H9 (cell line): ENCODE data around the gene TECPR2. TPM values are rescaled to one million over a fixed set of nuclear protein-coding genes. Genes with fewer than 3 reads are reported as not detected.

ENCODE experiments used
- DNase-seq: peaks from one replicate; pipeline ENCODE4 v3.0.0-alpha.2; 2017
- H2AFZ ChIP-seq: one replicate; pipeline ENCODE4 v1.6.1; 2013; ENCODE audit warnings: mild to moderate bottlenecking, low read length, control low read depth, moderate library complexity
- H2AK5ac ChIP-seq: 2 replicates; pipeline ENCODE4 v1.6.1; 2013; ENCODE audit warnings: low read length, control low read depth, mixed read lengths; ENCODE audit not compliant: insufficient read length
- H2BK120ac ChIP-seq: one replicate; pipeline ENCODE4 v1.6.1; 2013; ENCODE audit warnings: low read depth, mild to moderate bottlenecking, low read length, control low read depth, inconsistent platforms; ENCODE audit not compliant: poor library complexity, severe bottlenecking
- H2BK12ac ChIP-seq: 2 replicates; pipeline ENCODE4 v1.6.1; 2013; ENCODE audit warnings: low read length, control low read depth, mixed read lengths, low read depth; ENCODE audit not compliant: insufficient read length
- H2BK15ac ChIP-seq: 2 replicates; pipeline ENCODE4 v1.6.1; 2013; ENCODE audit warnings: low read depth, low read length, control low read depth
- H2BK20ac ChIP-seq: one replicate; pipeline ENCODE4 v1.6.1; 2013; ENCODE audit warnings: low read depth, mild to moderate bottlenecking, low read length, control low read depth, inconsistent platforms; ENCODE audit not compliant: poor library complexity, severe bottlenecking
- H2BK5ac ChIP-seq: 2 replicates; pipeline ENCODE4 v1.6.1; 2013; ENCODE audit warnings: low read length, control low read depth, mixed read lengths; ENCODE audit not compliant: insufficient read length
- H3K14ac ChIP-seq: 2 replicates; pipeline ENCODE4 v1.6.1; 2013; ENCODE audit warnings: low read length, control low read depth; ENCODE audit not compliant: insufficient read depth
- H3K18ac ChIP-seq: 2 replicates; pipeline ENCODE4 v1.6.1; 2013; ENCODE audit warnings: low read depth, mild to moderate bottlenecking, mixed read lengths, low read length, control low read depth; ENCODE audit not compliant: insufficient read length
- H3K23ac ChIP-seq: 2 replicates; pipeline ENCODE4 v1.6.1; 2013; ENCODE audit warnings: low read length, control low read depth, mixed read lengths, low read depth; ENCODE audit not compliant: insufficient read length
- H3K23me2 ChIP-seq: 2 replicates; pipeline ENCODE4 v1.6.1; 2013; ENCODE audit warnings: low read depth, mild to moderate bottlenecking, mixed read lengths, low read length, control low read depth; ENCODE audit not compliant: insufficient read length, poor library complexity, severe bottlenecking
- H3K27ac ChIP-seq: 2 replicates; pipeline ENCODE4 v1.5.1; 2013; ENCODE audit warnings: low read length, control low read depth, mixed read lengths, low read depth; ENCODE audit not compliant: insufficient read length
- H3K27me3 ChIP-seq: 2 replicates; pipeline ENCODE4 v1.6.1; 2013; ENCODE audit warnings: low read length, control low read depth, inconsistent platforms; ENCODE audit not compliant: insufficient read depth
- H3K4ac ChIP-seq: 2 replicates; pipeline ENCODE4 v1.6.1; 2013; ENCODE audit warnings: low read depth, mild to moderate bottlenecking, control low read depth, inconsistent platforms, low read length, moderate library complexity
- H3K4me1 ChIP-seq: 2 replicates; pipeline ENCODE4 v1.6.1; 2013; ENCODE audit warnings: low read length, control low read depth, inconsistent platforms; ENCODE audit not compliant: insufficient read depth
- H3K4me2 ChIP-seq: 2 replicates; pipeline ENCODE4 v1.6.1; 2013; ENCODE audit warnings: low read length, control low read depth, mixed read lengths; ENCODE audit not compliant: insufficient read length, insufficient read depth
- H3K56ac ChIP-seq: 2 replicates; pipeline ENCODE4 v1.6.1; 2013; ENCODE audit warnings: low read depth, mild to moderate bottlenecking, mixed read lengths, low read length, control low read depth; ENCODE audit not compliant: insufficient read length
- H3K79me1 ChIP-seq: 2 replicates; pipeline ENCODE4 v1.6.1; 2013; ENCODE audit warnings: low read depth, mild to moderate bottlenecking, moderate library complexity, low read length, control low read depth, inconsistent platforms; ENCODE audit not compliant: insufficient read depth, poor library complexity, severe bottlenecking
- H3K79me2 ChIP-seq: 2 replicates; pipeline ENCODE4 v1.6.1; 2013; ENCODE audit warnings: low read length, control low read depth, inconsistent platforms; ENCODE audit not compliant: insufficient read depth
- H3K9ac ChIP-seq: 2 replicates; pipeline ENCODE4 v1.6.1; 2013; ENCODE audit warnings: low read length, control low read depth, mixed read lengths; ENCODE audit not compliant: insufficient read length; ENCODE audit errors: extremely low read depth
- H3K9me3 ChIP-seq: one replicate; pipeline ENCODE4 v1.6.1; 2013; ENCODE audit warnings: low read depth, low read length, inconsistent platforms; ENCODE audit not compliant: control insufficient read depth
- H3T11ph ChIP-seq: one replicate; pipeline ENCODE4 v1.6.1; 2013; ENCODE audit warnings: mild to moderate bottlenecking, low read length, control low read depth, inconsistent platforms
- H4K20me1 ChIP-seq: one replicate; pipeline ENCODE4 v1.6.1; 2013; ENCODE audit not compliant: control insufficient read depth, insufficient read length, insufficient read depth
- H4K5ac ChIP-seq: 2 replicates; pipeline ENCODE4 v1.6.1; 2013; ENCODE audit warnings: low read depth, mild to moderate bottlenecking, mixed read lengths, low read length, control low read depth; ENCODE audit not compliant: insufficient read length
- H4K8ac ChIP-seq: replicated peaks from 2 replicates; pipeline ENCODE4 v1.6.1; 2013; ENCODE audit warnings: low read length, control low read depth, mixed read lengths, low read depth; ENCODE audit not compliant: insufficient read length
- H4K91ac ChIP-seq: 2 replicates; pipeline ENCODE4 v1.6.1; 2013; ENCODE audit warnings: low read depth, mild to moderate bottlenecking, moderate library complexity, mixed read lengths, low read length, control low read depth; ENCODE audit not compliant: insufficient read length
- H3K27ac Mint-ChIP-seq, 3 experiments: 2 replicates in 2 of 3; 3 replicates in 1 of 3; pipeline ENCODE4 v1.8.0; 2020 to 2021; ENCODE audit warnings: mixed read lengths in 3 of 3, mild to moderate bottlenecking in 1 of 3, moderate library complexity in 1 of 3
- H3K27me3 Mint-ChIP-seq: 2 replicates; pipeline ENCODE4 v1.8.0; 2021; ENCODE audit warnings: low read depth, mild to moderate bottlenecking, moderate library complexity, mixed read lengths
- H3K36me3 Mint-ChIP-seq, 3 experiments: 2 replicates in 2 of 3; 3 replicates in 1 of 3; pipeline ENCODE4 v1.8.0; 2020 to 2021; ENCODE audit warnings: low read depth in 3 of 3, mixed read lengths in 3 of 3; ENCODE audit not compliant: insufficient read depth in 1 of 3
- H3K4me1 Mint-ChIP-seq, 2 experiments: 2 replicates each; pipeline ENCODE4 v1.8.0; 2020; ENCODE audit warnings: mixed read lengths in 2 of 2
- H3K4me3 Mint-ChIP-seq, 2 experiments: 2 replicates in 1 of 2; 3 replicates in 1 of 2; pipeline ENCODE4 v1.8.0; 2020 to 2021; ENCODE audit warnings: mild to moderate bottlenecking in 2 of 2, mixed read lengths in 2 of 2, moderate library complexity in 1 of 2
- H3K9me3 Mint-ChIP-seq, 2 experiments: 2 replicates in 1 of 2; 3 replicates in 1 of 2; pipeline ENCODE4 v1.8.0; 2020; ENCODE audit warnings: mild to moderate bottlenecking in 2 of 2, mixed read lengths in 2 of 2, moderate library complexity in 1 of 2
- WGBS: extraction: QIAGEN DNeasy Blood & Tissue Kit; methylation state at CpG from one replicate; pipeline ENCODE4 v1.1.7; 2013; ENCODE audit warnings: missing lambda C conversion rate, low lambda C conversion rate, mixed read lengths; ENCODE audit not compliant: insufficient read length; ENCODE audit errors: extremely low coverage; 5-methylcytosine and 5-hydroxymethylcytosine counted together
- total RNA-seq: library from RNA; stranded (reverse); gene quantifications from 2 replicates; pipeline ENCODE4 v1.2.1, GENCODE V29; 2021
- TF ChIP-seq, protein P1 (sequence below): fragments of 200-600 bp; sonication (generic); conservative IDR thresholded peaks from 3 replicates; pipeline ENCODE4 v1.8.0; 2021; ENCODE audit warnings: antibody characterized with exemption, mild to moderate bottlenecking

Gene TECPR2
- total RNA-seq, 1 experiment from 2014 or later = 15.4 TPM

DNA sequence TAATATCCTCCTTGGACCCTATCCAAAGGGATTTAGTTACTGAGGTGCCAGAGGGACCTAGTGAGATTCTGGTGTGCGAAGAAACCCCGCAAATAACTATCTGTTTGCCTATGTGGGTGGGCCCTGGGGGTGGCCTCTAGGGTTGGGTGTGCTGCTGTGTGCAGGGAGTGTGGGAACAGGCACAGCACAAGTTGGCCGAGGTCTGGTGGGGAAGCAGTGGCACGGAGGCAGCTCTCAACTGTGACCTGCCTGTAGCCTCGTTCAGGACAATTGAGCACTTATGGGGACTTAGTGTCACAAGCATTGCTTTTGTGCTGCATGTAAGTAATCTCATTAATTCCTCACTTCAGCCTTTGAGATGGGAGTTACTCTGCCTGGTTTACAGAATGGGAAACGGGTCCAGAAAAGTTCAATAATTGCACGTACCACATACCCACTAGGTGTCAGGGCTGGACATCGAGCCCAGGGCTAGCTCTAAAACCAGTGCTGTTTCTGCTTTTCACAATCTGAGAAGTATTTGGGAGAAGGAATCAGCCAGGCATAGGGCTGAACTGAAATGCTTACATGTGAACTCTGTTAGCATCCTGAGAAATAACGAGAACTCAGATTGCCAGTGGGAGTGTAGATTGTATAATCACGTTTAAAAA is 58.8 kb downstream of the TECPR2 start:
- H4K8ac ChIP-seq = no peak overlapping the region
- H3K9ac ChIP-seq = no peak overlapping the region
- H3K27me3 ChIP-seq = no peaks in the 10 kb centered on the region
- no peak overlapping the region for H2BK12ac ChIP-seq
- no peaks in the 10 kb centered on the region for H3K23me2 ChIP-seq
- WGBS = no CpG with 5 or more reads among the region's 10 CpGs
- no peak overlapping the region for H3K18ac ChIP-seq
- H2BK15ac ChIP-seq = no peak overlapping the region
- no peak overlapping the region for H3K4ac ChIP-seq
- no peak overlapping the region for H4K91ac ChIP-seq
- no peaks in the 10 kb centered on the region for H3K4me1 ChIP-seq
- no peaks in the 10 kb centered on the region for H3K9me3 ChIP-seq
- no peak overlapping the region for H3K14ac ChIP-seq
- Mint-ChIP-seq H3K27me3 (no peaks in the 10 kb centered on the region), H3K36me3 (peaks cover 0 to 11% (median 6%) of the 10 kb centered on the region in 3 experiments; a peak in 4 of 7 replicates), H3K4me1 (peaks cover 0 to 21% of the 10 kb centered on the region in 2 experiments; a peak in 2 of 4 replicates), H3K9me3 (no peaks in the 10 kb centered on the region), H3K4me3 (no peak overlapping the region), H3K27ac (no peak overlapping the region)
- no peak overlapping the region for H4K5ac ChIP-seq
- H2AFZ ChIP-seq = no peak overlapping the region
- H2BK120ac ChIP-seq = no peak overlapping the region
- no peaks in the 10 kb centered on the region for H3K79me2 ChIP-seq
- H2AK5ac ChIP-seq = no peak overlapping the region
- H3K56ac ChIP-seq = no peak overlapping the region
- DNase-seq = peak; percentile 20
- H3K27ac ChIP-seq = no peak overlapping the region
- H3T11ph ChIP-seq = no peak overlapping the region
- no peak overlapping the region for H2BK20ac ChIP-seq
- H4K20me1 ChIP-seq = no peaks in the 10 kb centered on the region
- H2BK5ac ChIP-seq = no peak overlapping the region
- no peak overlapping the region for H3K4me2 ChIP-seq
- TF ChIP-seq, protein P1, sequence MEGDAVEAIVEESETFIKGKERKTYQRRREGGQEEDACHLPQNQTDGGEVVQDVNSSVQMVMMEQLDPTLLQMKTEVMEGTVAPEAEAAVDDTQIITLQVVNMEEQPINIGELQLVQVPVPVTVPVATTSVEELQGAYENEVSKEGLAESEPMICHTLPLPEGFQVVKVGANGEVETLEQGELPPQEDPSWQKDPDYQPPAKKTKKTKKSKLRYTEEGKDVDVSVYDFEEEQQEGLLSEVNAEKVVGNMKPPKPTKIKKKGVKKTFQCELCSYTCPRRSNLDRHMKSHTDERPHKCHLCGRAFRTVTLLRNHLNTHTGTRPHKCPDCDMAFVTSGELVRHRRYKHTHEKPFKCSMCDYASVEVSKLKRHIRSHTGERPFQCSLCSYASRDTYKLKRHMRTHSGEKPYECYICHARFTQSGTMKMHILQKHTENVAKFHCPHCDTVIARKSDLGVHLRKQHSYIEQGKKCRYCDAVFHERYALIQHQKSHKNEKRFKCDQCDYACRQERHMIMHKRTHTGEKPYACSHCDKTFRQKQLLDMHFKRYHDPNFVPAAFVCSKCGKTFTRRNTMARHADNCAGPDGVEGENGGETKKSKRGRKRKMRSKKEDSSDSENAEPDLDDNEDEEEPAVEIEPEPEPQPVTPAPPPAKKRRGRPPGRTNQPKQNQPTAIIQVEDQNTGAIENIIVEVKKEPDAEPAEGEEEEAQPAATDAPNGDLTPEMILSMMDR = no peak
- H3K79me1 ChIP-seq = no peaks in the 10 kb centered on the region
- H3K23ac ChIP-seq = no peak overlapping the region
